Vagina (tissue), 2 donors: ENCODE results near the gene AK9.

Experiments
- CTCF ChIP-seq, 3 experiments: fragments of 450-650 bp in 2 of 3; fragments of 200-600 bp in 1 of 3; sonication (generic) in 1 of 3; IDR thresholded peaks; one replicate each; pipeline ENCODE4 v1.5.1; 2017 to 2019; ENCODE audit warnings: antibody characterized with exemption in 3 of 3, mild to moderate bottlenecking in 2 of 3, moderate library complexity in 2 of 3
- POLR2AphosphoS5 ChIP-seq, 2 donors: sonication (generic); formaldehyde crosslinking; IDR thresholded peaks; one replicate each; pipeline ENCODE4 v1.9.0; 2017; ENCODE audit warnings: antibody characterized with exemption in 2 of 2, mild to moderate bottlenecking in 2 of 2, low read depth in 1 of 2; ENCODE audit not compliant: insufficient read depth in 1 of 2

- TF ChIP-seq CTCF (IDR thresholded peaks at IDR 0.05) = no peak
- TF ChIP-seq POLR2AphosphoS5 (IDR thresholded peaks at IDR 0.05; ENCODE audit: insufficient read depth in 1 of 2, low read depth in 1 of 2) = no peak
Measured at GRCh38 chr6:109446541-109446940, 244.5 kb downstream of the AK9 start.
